A549 (cell line): Measurements from ENCODE around the gene PTPRN2. TPM values are rescaled to one million over a fixed set of nuclear protein-coding genes. Genes with fewer than 3 reads are reported as not detected.

Experiments used
- ATAC-seq, 2 experiments: fragments of 200-7000 bp in 1 of 2; fragments of >200 bp in 1 of 2; cut with Nextera tagmentation in 1 of 2; cut with Tn5 transposase in 1 of 2; 3 replicates each; pipeline versions ENCODE4 v1.8.0 to v1.9.1; 2018 to 2020; ENCODE audit warnings: mild to moderate bottlenecking in 1 of 2, moderate library complexity in 1 of 2
- CTCF ChIA-PET: fragments of 300-600 bp; sonication (Branson Sonifier 250); formaldehyde crosslinking; extraction: SDS; loops from one replicate; lab custom pipeline; 2021; ENCODE audit warnings: antibody characterized with exemption, inconsistent platforms; lab: Yijun Ruan, JAX
- POLR2A ChIA-PET: fragments of 350-600 bp; formaldehyde crosslinking; extraction: SDS; loops from one replicate; lab custom pipeline; 2021; ENCODE audit warnings: antibody characterized with exemption, inconsistent platforms; lab: Yijun Ruan, JAX
- DNase-seq, 2 experiments: peaks; one replicate each; pipeline versions ENCODE4 v3.0.0 to v3.0.0-alpha.2; 2011 to 2016; ENCODE audit warnings: low read depth in 1 of 2, low spot score in 1 of 2
- FAIRE-seq: peaks from 2 replicates; lab custom pipeline; 2011; peaks lifted over from hg19 to GRCh38; lab: Jason Lieb, UNC
- H3K27ac ChIP-seq, 2 experiments: fragments of >200 bp; sonication (Bioruptor Twin); formaldehyde crosslinking; 3 replicates each; pipeline ENCODE4 v1.5.1; 2016 to 2017
- H3K4me1 ChIP-seq: fragments of >200 bp; sonication (Bioruptor Twin); formaldehyde crosslinking; 3 replicates; pipeline ENCODE4 v1.6.1; 2016
- H3K4me2 ChIP-seq: fragments of >200 bp; sonication (Bioruptor Twin); formaldehyde crosslinking; 3 replicates; pipeline ENCODE4 v1.6.1; 2016
- H3K4me3 ChIP-seq: fragments of >200 bp; sonication (Bioruptor Twin); formaldehyde crosslinking; 3 replicates; pipeline ENCODE4 v1.5.1; 2016
- H3K9me3 ChIP-seq: fragments of >200 bp; sonication (Bioruptor Twin); formaldehyde crosslinking; 3 replicates; pipeline ENCODE4 v1.6.1; 2016
- ATOH8 ChIP-seq: fragments of 250-450 bp; sonication (Bioruptor Pico); IDR thresholded peaks from 2 replicates; pipeline ENCODE4 v1.5.0; 2020; ENCODE audit warnings: low read depth, mild to moderate bottlenecking, moderate library complexity
- BHLHE40 ChIP-seq: IDR thresholded peaks from 2 replicates; pipeline ENCODE4 v1.6.1; 2012; ENCODE audit warnings: low read depth, low read length, inconsistent platforms
- CEBPB ChIP-seq, 2 experiments: fragments of >200 bp in 1 of 2; sonication (Bioruptor Twin) in 1 of 2; formaldehyde crosslinking in 1 of 2; IDR thresholded peaks; 2 replicates each; pipeline ENCODE4 v1.6.1; 2012 to 2016
- CHD4 ChIP-seq: fragments of 200-600 bp; sonication (generic); IDR thresholded peaks from 2 replicates; pipeline ENCODE4 v1.6.1; 2016; ENCODE audit warnings: antibody characterized with exemption, mild to moderate bottlenecking, borderline replicate concordance
- EHMT2 ChIP-seq: fragments of 200-600 bp; sonication (generic); IDR thresholded peaks from 2 replicates; pipeline ENCODE4 v1.6.1; 2016; ENCODE audit warnings: antibody characterized with exemption, low read depth, mild to moderate bottlenecking, moderate library complexity
- FOSB ChIP-seq: fragments of 250-450 bp; sonication (Bioruptor Pico); IDR thresholded peaks from 2 replicates; pipeline ENCODE4 v1.5.0; 2020; ENCODE audit warnings: mild to moderate bottlenecking, moderate library complexity
- FOXS1 ChIP-seq: fragments of 250-450 bp; sonication (Bioruptor Pico); IDR thresholded peaks from 2 replicates; pipeline ENCODE4 v1.5.0; 2020; ENCODE audit warnings: mild to moderate bottlenecking, moderate library complexity
- JUNB ChIP-seq: fragments of >200 bp; sonication (Bioruptor Twin); formaldehyde crosslinking; IDR thresholded peaks from 2 replicates; pipeline ENCODE4 v1.6.1; 2016
- MAZ ChIP-seq: fragments of 150-350 bp; IDR thresholded peaks from 2 replicates; pipeline ENCODE4 v1.6.1; 2014; ENCODE audit warnings: antibody characterized with exemption, low read depth, low read length, borderline replicate concordance
- RARB ChIP-seq: fragments of 250-450 bp; sonication (Bioruptor Pico); IDR thresholded peaks from 2 replicates; pipeline ENCODE4 v1.8.0; 2021; ENCODE audit warnings: mild to moderate bottlenecking, moderate library complexity
- RNF2 ChIP-seq: fragments of 200-600 bp; sonication (generic); IDR thresholded peaks from 2 replicates; pipeline ENCODE4 v1.6.1; 2016; ENCODE audit warnings: low read depth, mild to moderate bottlenecking, antibody characterized with exemption, moderate library complexity, borderline replicate concordance
- USF2 ChIP-seq: fragments of 450-650 bp; IDR thresholded peaks from 2 replicates; pipeline ENCODE4 v1.6.1; 2014; ENCODE audit warnings: antibody characterized with exemption
- whole genome bisulfite sequencing: methylation state at CpG from one replicate; pipeline ENCODE4 v1.1.6; 2017; ENCODE audit errors: missing lambda C conversion rate; 5-methylcytosine and 5-hydroxymethylcytosine counted together
- polyA plus RNA-seq, 4 experiments: library from polyadenylated mRNA; depleted of rRNA in 3 of 4; stranded (reverse); fragments of >200 nt; fragmentation: RNase III in 1 of 4; extraction: RNeasy Plus Mini Kit Qiagen cat#74134 plus additional on column Dnase treatment in 1 of 4; gene quantifications; 2 replicates in 3 of 4; 3 replicates in 1 of 4; pipeline ENCODE4 v1.2.3, GENCODE V29; 2011 to 2017
- TF ChIP-seq, protein P1 (sequence below): fragments of 250-450 bp; sonication (Bioruptor Pico); IDR thresholded peaks from 2 replicates; pipeline ENCODE4 v1.5.0; 2021; ENCODE audit warnings: mild to moderate bottlenecking, moderate library complexity, borderline replicate concordance
- TF ChIP-seq, protein P2 (sequence below): fragments of >200 bp; sonication (Bioruptor Twin); formaldehyde crosslinking; IDR thresholded peaks from 2 replicates; pipeline ENCODE4 v1.6.1; 2016
- TF ChIP-seq, protein P3 (sequence below): fragments of 200-600 bp; sonication (generic); IDR thresholded peaks from 2 replicates; pipeline ENCODE4 v1.6.1; 2016; ENCODE audit warnings: antibody characterized with exemption, mild to moderate bottlenecking, moderate library complexity

Gene PTPRN2
- polyA plus RNA-seq, 2 of the 4 experiments (the other 2 are of a cell fraction) = 0.41 to 1.2 TPM

DNA sequence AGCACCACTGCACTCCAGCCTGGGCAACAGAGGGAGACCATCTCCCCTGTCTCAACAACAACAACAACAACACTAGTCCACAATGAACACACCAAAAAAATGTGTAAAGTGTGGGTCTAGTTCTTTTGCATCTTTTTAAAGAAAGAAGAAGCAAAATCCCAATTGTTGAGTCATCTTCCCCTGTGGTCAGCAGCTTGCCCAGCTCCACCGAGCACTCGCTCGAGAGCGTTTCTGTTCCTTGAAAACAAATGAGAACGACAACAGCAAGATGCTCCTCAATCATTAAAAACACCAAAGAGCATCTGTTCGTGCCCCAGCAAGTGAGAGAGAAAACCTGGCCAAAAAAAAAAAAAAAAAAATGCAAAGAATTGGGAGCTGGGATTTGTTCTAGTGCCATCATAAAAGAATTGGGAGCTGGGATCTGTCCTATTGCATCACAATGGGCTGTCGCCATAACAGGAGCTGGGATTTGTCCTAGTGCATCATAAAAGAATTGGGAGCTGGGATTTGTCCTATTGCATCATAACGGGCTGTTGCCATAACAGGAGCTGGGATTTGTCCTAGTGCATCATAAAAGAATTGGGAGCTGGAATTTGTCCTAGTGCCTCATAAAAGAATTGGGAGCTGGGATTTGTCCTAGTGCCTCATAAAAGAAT is 118.1 kb downstream of the PTPRN2 start:
- FAIRE-seq = no peak
- 0 out of 4 replicates have a peak, but pooled peaks of 1 of the 2 experiments have one; percentile 30 for TF ChIP-seq CEBPB (IDR thresholded peaks at IDR 0.05)
- TF ChIP-seq, protein P1, sequence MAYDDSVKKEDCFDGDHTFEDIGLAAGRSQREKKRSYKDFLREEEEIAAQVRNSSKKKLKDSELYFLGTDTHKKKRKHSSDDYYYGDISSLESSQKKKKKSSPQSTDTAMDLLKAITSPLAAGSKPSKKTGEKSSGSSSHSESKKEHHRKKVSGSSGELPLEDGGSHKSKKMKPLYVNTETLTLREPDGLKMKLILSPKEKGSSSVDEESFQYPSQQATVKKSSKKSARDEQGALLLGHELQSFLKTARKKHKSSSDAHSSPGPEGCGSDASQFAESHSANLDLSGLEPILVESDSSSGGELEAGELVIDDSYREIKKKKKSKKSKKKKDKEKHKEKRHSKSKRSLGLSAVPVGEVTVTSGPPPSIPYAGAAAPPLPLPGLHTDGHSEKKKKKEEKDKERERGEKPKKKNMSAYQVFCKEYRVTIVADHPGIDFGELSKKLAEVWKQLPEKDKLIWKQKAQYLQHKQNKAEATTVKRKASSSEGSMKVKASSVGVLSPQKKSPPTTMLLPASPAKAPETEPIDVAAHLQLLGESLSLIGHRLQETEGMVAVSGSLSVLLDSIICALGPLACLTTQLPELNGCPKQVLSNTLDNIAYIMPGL = no peak
- ChIA-PET CTCF (no interaction called here), POLR2A (no interaction called here)
- Histone ChIP-seq H3K4me1 (no peaks in the 10 kb centered on the region), H3K4me3 (no peak overlapping the region), H3K9me3 (no peaks in the 10 kb centered on the region), H3K27ac (no peak overlapping the region), H3K4me2 (no peak overlapping the region)
- WGBS = 69% methylated on average over 8 of the region's 8 CpGs
- no peak for ATAC-seq
- no peak for DNase-seq

DNA sequence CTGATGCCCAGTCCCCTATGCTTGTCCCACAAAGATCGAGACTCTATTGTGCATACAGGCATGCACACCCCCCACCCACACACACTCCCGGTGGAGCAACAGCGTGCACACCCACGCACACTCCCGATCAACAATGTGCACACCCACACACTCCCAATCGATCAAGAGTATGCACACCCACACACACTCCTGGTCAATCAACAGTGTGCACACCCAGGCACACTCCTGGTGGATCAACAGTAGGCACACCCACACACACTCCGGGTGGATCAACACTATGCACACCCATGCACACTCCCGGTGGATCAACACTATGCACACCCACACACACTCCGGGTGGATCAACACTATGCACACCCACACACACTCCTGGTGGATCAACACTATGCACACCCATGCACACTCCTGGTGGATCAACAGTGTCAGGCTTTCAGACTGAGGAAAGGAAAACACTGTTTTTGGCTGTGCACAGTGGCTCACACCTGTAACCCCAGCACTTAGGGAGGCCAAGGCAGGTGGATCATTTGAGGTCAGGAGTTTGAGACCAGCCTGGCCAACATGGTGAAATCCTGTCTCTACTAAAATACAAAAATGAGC is 118.8 kb downstream of the PTPRN2 start:
- no peaks in the 10 kb centered on the region for H3K4me1 ChIP-seq
- no peak overlapping the region for H3K27ac ChIP-seq
- ATAC-seq = peak in 1 of 2 experiments; percentile 30; a peak in 2 of 6 replicates
- no peak for FAIRE-seq
- CTCF ChIA-PET = no interaction called here
- WGBS = 23% methylated on average over 8 of the region's 9 CpGs
- TF ChIP-seq FOXS1 (CRISPR knock-in tag) = no peak
- TF ChIP-seq JUNB = no peak
- TF ChIP-seq MAZ = no peak
- TF ChIP-seq BHLHE40 = no peak
- no peak for TF ChIP-seq RNF2
- TF ChIP-seq ATOH8 (CRISPR knock-in tag) = no peak
- H3K4me3 ChIP-seq = no peak overlapping the region
- peak overlapping the region; percentile 52; the same call in 2 of the 3 replicates for H3K4me2 ChIP-seq
- DNase-seq = no peak
- H3K9me3 ChIP-seq = no peaks in the 10 kb centered on the region
- POLR2A ChIA-PET = no interaction called here

GRCh38 chr7:158468181-158468580 is 119.4 kb downstream of the PTPRN2 start:
- H3K4me1 ChIP-seq = no peaks in the 10 kb centered on the region
- 6% methylated on average over 10 of the region's 10 CpGs for WGBS
- H3K9me3 ChIP-seq = no peaks in the 10 kb centered on the region
- peak overlapping the region; percentile 52; the same call in 2 of the 3 replicates for H3K4me2 ChIP-seq
- ChIA-PET POLR2A (no interaction called here), CTCF (no interaction called here)
- ATAC-seq = peak in 1 of 2 experiments; percentile 42; a peak in 3 of 6 replicates
- DNase-seq = no peak
- no peak for TF ChIP-seq EHMT2
- TF ChIP-seq, protein P2, sequence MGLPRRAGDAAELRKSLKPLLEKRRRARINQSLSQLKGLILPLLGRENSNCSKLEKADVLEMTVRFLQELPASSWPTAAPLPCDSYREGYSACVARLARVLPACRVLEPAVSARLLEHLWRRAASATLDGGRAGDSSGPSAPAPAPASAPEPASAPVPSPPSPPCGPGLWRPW = no peak
- no peak for TF ChIP-seq USF2
- no peak for TF ChIP-seq RARB (CRISPR knock-in tag)
- no peak for TF ChIP-seq ATOH8 (CRISPR knock-in tag)
- TF ChIP-seq CEBPB (IDR thresholded peaks at IDR 0.05) = no peak
- no peak for TF ChIP-seq FOSB (CRISPR knock-in tag)
- TF ChIP-seq CHD4 = no peak
- TF ChIP-seq, protein P3, sequence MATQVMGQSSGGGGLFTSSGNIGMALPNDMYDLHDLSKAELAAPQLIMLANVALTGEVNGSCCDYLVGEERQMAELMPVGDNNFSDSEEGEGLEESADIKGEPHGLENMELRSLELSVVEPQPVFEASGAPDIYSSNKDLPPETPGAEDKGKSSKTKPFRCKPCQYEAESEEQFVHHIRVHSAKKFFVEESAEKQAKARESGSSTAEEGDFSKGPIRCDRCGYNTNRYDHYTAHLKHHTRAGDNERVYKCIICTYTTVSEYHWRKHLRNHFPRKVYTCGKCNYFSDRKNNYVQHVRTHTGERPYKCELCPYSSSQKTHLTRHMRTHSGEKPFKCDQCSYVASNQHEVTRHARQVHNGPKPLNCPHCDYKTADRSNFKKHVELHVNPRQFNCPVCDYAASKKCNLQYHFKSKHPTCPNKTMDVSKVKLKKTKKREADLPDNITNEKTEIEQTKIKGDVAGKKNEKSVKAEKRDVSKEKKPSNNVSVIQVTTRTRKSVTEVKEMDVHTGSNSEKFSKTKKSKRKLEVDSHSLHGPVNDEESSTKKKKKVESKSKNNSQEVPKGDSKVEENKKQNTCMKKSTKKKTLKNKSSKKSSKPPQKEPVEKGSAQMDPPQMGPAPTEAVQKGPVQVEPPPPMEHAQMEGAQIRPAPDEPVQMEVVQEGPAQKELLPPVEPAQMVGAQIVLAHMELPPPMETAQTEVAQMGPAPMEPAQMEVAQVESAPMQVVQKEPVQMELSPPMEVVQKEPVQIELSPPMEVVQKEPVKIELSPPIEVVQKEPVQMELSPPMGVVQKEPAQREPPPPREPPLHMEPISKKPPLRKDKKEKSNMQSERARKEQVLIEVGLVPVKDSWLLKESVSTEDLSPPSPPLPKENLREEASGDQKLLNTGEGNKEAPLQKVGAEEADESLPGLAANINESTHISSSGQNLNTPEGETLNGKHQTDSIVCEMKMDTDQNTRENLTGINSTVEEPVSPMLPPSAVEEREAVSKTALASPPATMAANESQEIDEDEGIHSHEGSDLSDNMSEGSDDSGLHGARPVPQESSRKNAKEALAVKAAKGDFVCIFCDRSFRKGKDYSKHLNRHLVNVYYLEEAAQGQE = no peak
- H3K4me3 ChIP-seq = no peak overlapping the region
- H3K27ac ChIP-seq = no peak overlapping the region
- no peak for FAIRE-seq
